GM15510 (cell line): Measurements from ENCODE around the gene C1orf35.

ENCODE experiments used
- POLR2A ChIP-seq: IDR thresholded peaks from 3 replicates; pipeline ENCODE4 v1.6.1; 2011; ENCODE audit warnings: borderline replicate concordance; ENCODE audit not compliant: insufficient read length; ENCODE audit errors: extremely low read depth

Gene C1orf35

DNA sequence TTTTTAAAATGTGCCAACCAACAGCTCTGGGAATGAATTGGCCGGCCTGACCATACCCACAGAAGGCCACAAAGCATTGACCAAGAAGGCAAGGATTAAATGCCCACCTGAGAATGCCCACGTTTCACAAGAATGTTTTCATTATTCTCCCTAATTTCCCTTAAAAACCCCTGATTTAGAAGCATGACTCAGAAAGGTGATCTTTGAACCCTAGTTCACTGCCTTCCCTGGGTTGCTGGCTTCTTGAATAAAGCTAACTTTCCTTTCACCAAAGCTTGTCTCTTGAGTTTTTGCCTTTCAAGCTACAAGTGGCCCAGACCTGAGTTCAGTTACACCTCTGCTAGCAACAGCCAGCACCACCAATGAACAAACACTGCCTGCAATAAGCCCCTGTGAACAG, 20.4 kb upstream of the C1orf35 start:
- no peak for TF ChIP-seq POLR2A

- TF ChIP-seq POLR2A, result no peak
These were observed 19.9 kb upstream of the C1orf35 start for GRCh38 chr1:228122921-228123441.

GRCh38 chr1:228120857-228121489, 17.8 kb upstream of the C1orf35 start:
- no peak for TF ChIP-seq POLR2A

DNA sequence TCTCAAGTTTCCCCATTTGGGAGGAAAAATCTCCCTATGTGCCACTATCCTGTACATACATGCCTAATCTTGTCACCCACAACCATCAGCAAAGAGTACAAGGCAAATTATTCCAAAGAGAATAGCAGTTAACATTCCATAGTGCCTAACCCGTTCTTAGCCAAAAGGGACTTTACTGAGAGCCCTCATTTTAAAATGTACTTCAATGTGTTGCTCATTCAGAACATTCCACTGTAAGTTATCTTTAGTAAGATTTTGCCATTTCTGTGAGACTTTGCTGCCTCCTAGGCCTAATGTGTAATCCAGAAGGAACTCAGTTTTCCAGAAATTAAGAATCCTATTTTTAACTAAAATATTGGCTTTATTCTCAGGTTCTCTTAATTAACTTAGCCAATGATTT, 17.2 kb upstream of the C1orf35 start:
- TF ChIP-seq POLR2A, result no peak

DNA sequence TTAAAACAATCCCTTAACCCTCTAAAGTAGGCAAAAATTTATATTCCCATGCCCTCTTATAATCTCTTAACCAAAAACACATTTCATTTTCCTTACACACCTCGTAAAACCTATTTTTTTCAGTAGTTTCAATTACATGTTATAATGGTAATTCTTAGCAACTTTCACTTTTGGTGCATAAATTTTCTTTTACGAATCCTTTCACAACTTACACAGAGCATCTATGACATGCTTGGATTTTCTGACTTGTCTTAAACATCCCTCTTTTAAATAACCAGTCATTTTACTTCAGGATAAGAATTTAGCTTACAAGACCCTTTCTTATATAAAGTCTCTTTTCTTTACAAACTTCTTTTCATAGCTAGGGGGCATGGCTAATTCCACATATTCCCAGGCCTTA, 14.9 kb upstream of the C1orf35 start:
- TF ChIP-seq POLR2A, result no peak

- TF ChIP-seq POLR2A, result no peak
These were observed 14.2 kb upstream of the C1orf35 start for GRCh38 chr1:228117335-228117734.

- TF ChIP-seq POLR2A, result no peak
These were observed 11.7 kb upstream of the C1orf35 start for GRCh38 chr1:228114827-228115226.

DNA sequence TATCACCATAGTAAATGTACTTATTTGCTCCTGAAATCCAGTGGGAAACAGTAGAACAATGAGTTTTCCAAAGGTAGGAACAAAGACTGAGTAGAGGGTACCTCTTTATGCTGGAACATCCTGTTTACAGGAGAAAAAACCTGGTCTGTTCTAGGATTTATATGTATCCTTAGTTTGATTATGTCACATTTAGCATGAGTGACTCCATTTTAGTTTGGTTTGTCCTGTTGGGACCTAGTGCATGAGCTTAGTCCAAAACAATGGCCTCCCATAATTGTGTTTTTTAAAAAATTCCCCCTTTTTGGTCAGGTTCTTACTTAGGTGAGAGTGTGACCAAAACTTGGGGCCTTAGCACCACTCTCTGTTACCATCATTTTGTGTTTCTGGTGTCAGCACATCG, 9.5 kb upstream of the C1orf35 start:
- no peak for TF ChIP-seq POLR2A

DNA sequence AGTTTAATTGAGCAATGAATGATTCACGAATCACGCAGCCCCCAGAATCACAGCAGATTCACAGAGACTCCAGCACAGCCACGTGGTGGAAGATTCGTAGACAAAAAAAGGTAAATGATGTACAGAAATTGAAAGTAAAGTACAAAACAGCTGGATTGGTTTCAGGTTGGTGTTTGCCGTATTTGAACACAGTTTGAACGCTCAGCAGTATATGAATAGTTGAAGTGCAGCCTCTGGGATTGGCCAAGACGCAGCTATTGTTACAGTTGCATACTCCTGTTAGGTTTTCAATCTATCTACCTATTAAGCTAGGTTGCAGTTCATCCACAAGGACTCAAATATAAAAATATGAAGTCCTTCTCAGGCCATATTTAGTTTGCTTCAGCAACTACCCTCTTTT, 9.0 kb upstream of the C1orf35 start:
- no peak for TF ChIP-seq POLR2A

- no peak for TF ChIP-seq POLR2A
These were observed 7.4 kb upstream of the C1orf35 start for GRCh38 chr1:228110556-228110955.

- TF ChIP-seq POLR2A, result no peak
These were observed 6.9 kb upstream of the C1orf35 start for GRCh38 chr1:228109962-228110488.

GRCh38 chr1:228109073-228109961, 6.2 kb upstream of the C1orf35 start, which contains the start of gene MRPL55:
MRPL55 (minus strand) TSS chr1:228109299; CDS start chr1:228108260, 1,039 bp downstream.
- TF ChIP-seq POLR2A, result peak; percentile 96

- TF ChIP-seq POLR2A, result no peak
These were observed 5.6 kb upstream of the C1orf35 start for GRCh38 chr1:228108742-228109072.

DNA sequence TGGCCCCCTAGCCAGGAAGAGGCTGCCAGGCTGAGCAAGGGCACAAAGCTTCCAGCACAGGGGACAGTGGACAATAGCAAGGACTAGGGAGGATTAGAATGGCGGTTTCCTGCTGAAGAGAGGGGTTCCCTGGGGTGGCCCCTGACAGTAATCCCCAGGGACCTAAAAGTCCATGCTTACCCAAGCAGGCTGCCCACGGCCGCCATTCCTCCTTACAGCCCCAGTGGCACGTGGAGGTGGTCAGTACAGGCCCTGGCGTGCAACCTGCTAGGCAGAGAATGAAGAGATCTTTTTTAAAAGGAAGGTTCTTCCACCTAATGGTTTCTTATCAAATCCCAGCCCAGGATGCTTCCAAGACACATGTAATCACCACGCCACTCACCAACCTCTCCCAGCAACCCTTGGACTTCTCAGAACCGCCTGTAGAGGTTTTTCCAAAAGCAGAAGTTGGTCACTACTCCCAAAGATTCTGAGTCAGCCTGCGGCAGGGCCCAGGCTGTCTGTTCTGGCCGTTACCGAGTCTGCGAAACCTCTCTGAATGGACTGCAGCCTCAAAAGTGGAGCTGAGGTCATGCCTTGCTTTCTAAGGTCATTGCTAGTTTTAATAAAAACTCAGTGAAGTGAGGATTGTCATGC, 5.0 kb upstream of the C1orf35 start:
- no peak for TF ChIP-seq POLR2A

GRCh38 chr1:228107636-228108035, 4.5 kb upstream of the C1orf35 start:
- TF ChIP-seq POLR2A, result no peak
